Measurements from ENCODE around the gene COL27A1.

COL27A1 gene

GRCh38 chr9:114229295-114229694 is 74.0 kb downstream of the COL27A1 start:
- TF ChIP-seq GABPA (IDR thresholded peaks at IDR 0.05; ENCODE audit: low read depth) = no peak
- TF ChIP-seq POLR2AphosphoS5 (IDR thresholded peaks at IDR 0.05; ENCODE audit: low read depth) = no peak
- TF ChIP-seq SPI1 (IDR thresholded peaks at IDR 0.05; ENCODE audit: borderline replicate concordance, low read depth) = no peak
- no peak for TF ChIP-seq REST (IDR thresholded peaks at IDR 0.05; ENCODE audit: insufficient replicate concordance, low read depth)
- no peak for TF ChIP-seq CTCF (IDR thresholded peaks at IDR 0.05; ENCODE audit: insufficient read depth, low read length)
- Histone ChIP-seq H3K4me3 (replicated peaks; ENCODE audit: insufficient read depth, low read length) (no peak overlapping the region), H3K27me3 (ENCODE audit: insufficient read depth, poor library complexity, severe bottlenecking) (no peaks in the 10 kb centered on the region), H3K27ac (replicated peaks) (no peak overlapping the region)
- DNase-seq (ENCODE audit: low read depth in 1 of 2, low spot score in 1 of 2) = no peak

GRCh38 chr9:114230068-114230467 is 74.7 kb downstream of the COL27A1 start:
- no peak for TF ChIP-seq REST (IDR thresholded peaks at IDR 0.05; ENCODE audit: insufficient replicate concordance, low read depth)
- DNase-seq (ENCODE audit: low read depth in 1 of 2, low spot score in 1 of 2) = no peak
- Histone ChIP-seq H3K27me3 (ENCODE audit: insufficient read depth, poor library complexity, severe bottlenecking) (peaks cover under 1% of the 10 kb centered on the region), H3K4me3 (replicated peaks; ENCODE audit: insufficient read depth, low read length) (no peak overlapping the region), H3K27ac (replicated peaks) (no peak overlapping the region)

- TF ChIP-seq POLR2AphosphoS5 (IDR thresholded peaks at IDR 0.05; ENCODE audit: low read depth) = no peak
- TF ChIP-seq CTCF (IDR thresholded peaks at IDR 0.05; ENCODE audit: insufficient read depth, low read length) = no peak
- TF ChIP-seq GABPA (IDR thresholded peaks at IDR 0.05; ENCODE audit: low read depth) = no peak
- no peak for TF ChIP-seq SPI1 (IDR thresholded peaks at IDR 0.05; ENCODE audit: borderline replicate concordance, low read depth)
- no peak for TF ChIP-seq REST (IDR thresholded peaks at IDR 0.05; ENCODE audit: insufficient replicate concordance, low read depth)
- Histone ChIP-seq H3K27me3 (ENCODE audit: insufficient read depth, poor library complexity, severe bottlenecking) (peaks cover 2% of the 10 kb centered on the region), H3K4me3 (replicated peaks; ENCODE audit: insufficient read depth, low read length) (no peak overlapping the region), H3K27ac (replicated peaks) (no peak overlapping the region)
- DNase-seq (ENCODE audit: low read depth in 1 of 2, low spot score in 1 of 2) = no peak
These were observed 75.9 kb downstream of the COL27A1 start for GRCh38 chr9:114231273-114231672.
